Stimulated activated naive CD8-positive, alpha-beta T cell treated with anti-CD3 and anti-CD28 coated beads, Interleukin-15, Interleukin-2, amounts not matched to agents 100 ng/mL and 50 ng/mL, for 24 hours (primary cell): Measurements from ENCODE around the gene HMGA1.

Source experiments
- H3K27ac Mint-ChIP-seq: one replicate; pipeline ENCODE4 v1.8.0; 2021; ENCODE audit warnings: mild to moderate bottlenecking, mixed read lengths
- H3K27me3 Mint-ChIP-seq: one replicate; pipeline ENCODE4 v1.8.0; 2021; ENCODE audit warnings: mixed read lengths
- H3K36me3 Mint-ChIP-seq: one replicate; pipeline ENCODE4 v1.8.0; 2021; ENCODE audit warnings: low read depth, mixed read lengths
- H3K4me1 Mint-ChIP-seq: one replicate; pipeline ENCODE4 v1.8.0; 2021; ENCODE audit warnings: low read depth, mixed read lengths
- H3K4me3 Mint-ChIP-seq: one replicate; pipeline ENCODE4 v1.8.0; 2021; ENCODE audit warnings: mild to moderate bottlenecking, mixed read lengths
- H3K9me3 Mint-ChIP-seq: one replicate; pipeline ENCODE4 v1.8.0; 2021; ENCODE audit warnings: mixed read lengths

Gene HMGA1

GRCh38 chr6:34278833-34279232 is 42.2 kb downstream of the HMGA1 start:
- peaks cover 42% of the 10 kb centered on the region for H3K36me3 Mint-ChIP-seq
- H3K4me3 Mint-ChIP-seq: no peak overlapping the region
- no peak overlapping the region for H3K27ac Mint-ChIP-seq
- H3K4me1 Mint-ChIP-seq: peaks cover 10% of the 10 kb centered on the region
- no peaks in the 10 kb centered on the region for H3K9me3 Mint-ChIP-seq
- no peaks in the 10 kb centered on the region for H3K27me3 Mint-ChIP-seq

GRCh38 chr6:34280216-34280615 is 43.5 kb downstream of the HMGA1 start:
- Mint-ChIP-seq H3K36me3 (peaks cover 52% of the 10 kb centered on the region), H3K27me3 (no peaks in the 10 kb centered on the region), H3K27ac (no peak overlapping the region), H3K4me1 (peaks cover 13% of the 10 kb centered on the region), H3K4me3 (no peak overlapping the region), H3K9me3 (no peaks in the 10 kb centered on the region)

- Mint-ChIP-seq H3K27ac (no peak overlapping the region), H3K9me3 (no peaks in the 10 kb centered on the region), H3K4me3 (no peak overlapping the region), H3K36me3 (peaks cover 62% of the 10 kb centered on the region), H3K27me3 (no peaks in the 10 kb centered on the region), H3K4me1 (peaks cover 13% of the 10 kb centered on the region)
Measured at GRCh38 chr6:34281702-34282334, 45.1 kb downstream of the HMGA1 start.

GRCh38 chr6:34284563-34285447 is 48.1 kb downstream of the HMGA1 start:
- Mint-ChIP-seq H3K9me3 (no peaks in the 10 kb centered on the region), H3K4me3 (no peak overlapping the region), H3K27me3 (no peaks in the 10 kb centered on the region), H3K36me3 (peaks cover 70% of the 10 kb centered on the region), H3K4me1 (peaks cover 23% of the 10 kb centered on the region), H3K27ac (no peak overlapping the region)

- H3K27ac Mint-ChIP-seq: no peak overlapping the region
- H3K4me1 Mint-ChIP-seq: peaks cover 24% of the 10 kb centered on the region
- peaks cover 65% of the 10 kb centered on the region for H3K36me3 Mint-ChIP-seq
- no peak overlapping the region for H3K4me3 Mint-ChIP-seq
- no peaks in the 10 kb centered on the region for H3K9me3 Mint-ChIP-seq
- no peaks in the 10 kb centered on the region for H3K27me3 Mint-ChIP-seq
Measured at GRCh38 chr6:34285448-34286164, 48.9 kb downstream of the HMGA1 start.

GRCh38 chr6:34288581-34288980 is 51.9 kb downstream of the HMGA1 start:
- Mint-ChIP-seq H3K4me3 (no peak overlapping the region), H3K9me3 (no peaks in the 10 kb centered on the region), H3K4me1 (peaks cover 24% of the 10 kb centered on the region), H3K27ac (peak overlapping the region; percentile 11), H3K27me3 (no peaks in the 10 kb centered on the region), H3K36me3 (peaks cover 61% of the 10 kb centered on the region)

GRCh38 chr6:34289137-34289536 is 52.5 kb downstream of the HMGA1 start:
- Mint-ChIP-seq H3K27me3 (no peaks in the 10 kb centered on the region), H3K27ac (no peak overlapping the region), H3K4me3 (no peak overlapping the region), H3K4me1 (peaks cover 24% of the 10 kb centered on the region), H3K36me3 (peaks cover 61% of the 10 kb centered on the region), H3K9me3 (no peaks in the 10 kb centered on the region)

- peaks cover 48% of the 10 kb centered on the region for H3K36me3 Mint-ChIP-seq
Measured at GRCh38 chr6:34292954-34293353, 56.3 kb downstream of the HMGA1 start.

GRCh38 chr6:34295721-34296120 is 59.0 kb downstream of the HMGA1 start:
- Mint-ChIP-seq H3K4me3 (peak overlapping the region; percentile 30), H3K27ac (peak overlapping the region; percentile 77)

More at GRCh38 chr6:34292954-34293353, 56.3 kb downstream of the HMGA1 start:
- Mint-ChIP-seq H3K4me1 (peaks cover 31% of the 10 kb centered on the region), H3K27me3 (no peaks in the 10 kb centered on the region), H3K4me3 (no peak overlapping the region), H3K9me3 (no peaks in the 10 kb centered on the region), H3K27ac (no peak overlapping the region)

More at GRCh38 chr6:34295721-34296120, 59.0 kb downstream of the HMGA1 start:
- Mint-ChIP-seq H3K4me1 (peaks cover 30% of the 10 kb centered on the region), H3K36me3 (peaks cover 32% of the 10 kb centered on the region), H3K9me3 (no peaks in the 10 kb centered on the region), H3K27me3 (no peaks in the 10 kb centered on the region)
